CD4-positive, alpha-beta T cell treated with Interleukin-10 for 1 hour (primary cell): ENCODE results near the gene FAM216A.
"Not testable (repeated sequence)": the region's sequence is repeated elsewhere in the genome, so short reads cannot be mapped to it uniquely, and the experiment has no call there.

ENCODE experiments used
- DNase-seq: peaks from one replicate; pipeline ENCODE4 v3.0.0-alpha.2; 2020

Gene FAM216A

DNA sequence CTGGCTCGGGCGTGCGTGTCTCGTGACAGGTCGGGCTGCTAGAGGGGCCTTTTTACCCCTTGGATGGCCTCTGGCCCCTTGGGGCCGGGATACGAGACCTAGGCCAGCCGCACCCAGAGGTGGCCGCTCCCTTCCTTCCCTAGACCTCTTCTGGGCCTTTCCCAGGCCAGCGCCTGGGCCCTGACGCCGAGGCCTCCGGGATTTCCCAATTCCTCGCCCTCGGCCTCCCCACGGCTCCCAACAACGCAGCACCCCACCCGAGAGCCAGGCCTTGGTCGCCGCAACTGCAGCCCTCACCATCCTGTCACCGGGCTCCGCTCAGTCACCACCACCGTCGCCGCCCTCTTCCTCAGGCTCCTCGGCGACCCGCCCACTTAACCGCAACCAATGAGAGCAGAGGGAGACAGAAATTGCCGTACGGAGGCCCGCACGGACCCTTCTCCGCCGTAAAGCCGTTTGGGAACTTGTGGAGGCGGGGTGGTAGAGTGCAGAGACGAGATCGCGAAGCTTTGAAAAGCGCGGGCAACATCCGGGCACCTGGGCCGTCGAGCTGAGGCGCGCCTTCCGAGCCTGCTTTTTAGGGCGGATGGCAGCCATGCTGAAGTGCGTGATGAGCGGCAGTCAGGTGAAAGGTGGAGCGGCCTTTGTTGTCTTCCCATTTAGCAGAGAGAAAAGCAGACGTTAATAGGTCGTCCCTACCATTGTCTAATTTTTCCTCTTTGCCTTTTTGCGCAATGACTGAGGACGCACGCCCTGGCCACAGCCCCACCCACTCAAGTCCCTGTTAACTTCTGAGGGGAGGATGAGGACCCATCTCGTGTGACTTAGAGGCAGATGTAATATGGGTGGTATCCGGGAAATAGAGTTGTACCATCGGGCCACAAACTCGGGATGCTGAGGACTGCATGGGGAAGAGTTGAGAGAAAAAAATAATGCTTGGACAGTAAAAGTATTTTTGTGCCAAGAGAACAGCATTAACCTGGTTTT, 33.4 kb downstream of the FAM216A start, which contains the start of the genes RAD9B and VPS29:
Gene RAD9B, plus strand, starts transcription at position 580 of the 987 bp plus-strand sequence. Its CDS starts 7 bp downstream, at position 587.
Gene VPS29, minus strand, starts transcription at position 360 of the 987 bp plus-strand sequence. Its CDS starts 60 bp downstream, at position 300.
- DNase-seq: peak; percentile 99

DNA sequence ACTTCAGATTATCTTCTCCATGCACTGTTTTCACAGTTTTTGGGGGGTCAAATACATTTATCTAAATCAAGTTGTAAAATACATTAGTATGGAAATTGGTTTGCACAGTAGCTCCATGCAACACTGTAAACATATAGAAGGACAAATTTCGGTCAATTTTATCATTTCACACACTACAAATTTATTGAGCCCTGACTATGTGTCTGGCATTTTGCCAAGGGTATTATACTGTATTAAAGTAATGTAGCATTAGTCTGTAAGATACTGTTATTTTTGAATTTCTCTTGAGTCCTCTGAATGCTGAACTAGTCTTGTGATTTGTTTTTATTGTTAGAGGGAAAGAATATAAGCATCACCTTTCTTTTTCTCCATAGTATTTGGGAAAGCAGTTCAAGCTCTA, 34.8 kb downstream of the FAM216A start:
- DNase-seq: no peak

DNA sequence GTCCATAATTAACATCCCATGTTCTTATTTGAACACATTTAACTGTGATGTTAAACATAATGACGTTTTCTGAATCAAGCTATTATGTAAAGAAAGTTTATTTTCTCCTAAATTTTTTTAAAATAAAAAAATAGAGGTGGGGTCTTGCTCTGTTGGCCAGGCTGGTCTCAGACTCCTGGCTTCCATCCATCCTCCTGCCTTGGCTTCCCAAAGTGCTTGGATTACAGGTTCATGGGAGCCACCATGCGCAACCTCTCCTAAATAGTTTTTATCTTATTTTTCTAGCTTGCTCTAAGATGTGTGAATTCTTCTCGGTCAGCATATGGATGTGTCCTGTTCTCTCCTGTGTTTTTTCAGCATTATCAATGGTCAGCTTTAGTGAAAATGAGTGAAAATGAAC, 36.7 kb downstream of the FAM216A start:
- no peak for DNase-seq

DNA sequence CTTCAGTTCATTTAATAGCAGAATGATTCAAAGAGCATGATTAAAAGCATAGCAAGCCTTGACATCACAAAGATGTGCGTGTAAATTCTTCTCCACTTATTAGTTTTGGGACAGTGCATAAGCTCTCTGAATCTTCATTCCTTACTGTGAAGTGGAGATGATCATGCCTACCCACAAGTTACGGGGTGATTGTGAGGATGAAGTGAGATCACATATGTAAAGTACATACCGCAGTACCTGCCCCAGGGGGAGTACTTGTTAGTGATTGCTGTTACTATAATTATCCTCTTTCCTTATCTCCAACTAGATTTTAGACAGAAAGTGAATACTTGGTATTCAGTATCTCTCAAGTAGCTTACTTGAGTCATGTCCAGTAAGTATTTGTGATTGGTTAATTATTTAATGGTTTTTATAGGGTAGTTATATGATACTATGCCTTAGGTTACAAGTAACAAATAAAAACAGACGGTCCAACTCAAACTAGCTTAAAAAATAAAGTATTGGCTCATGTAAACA, 39.5 kb downstream of the FAM216A start:
- DNase-seq: no peak

DNA sequence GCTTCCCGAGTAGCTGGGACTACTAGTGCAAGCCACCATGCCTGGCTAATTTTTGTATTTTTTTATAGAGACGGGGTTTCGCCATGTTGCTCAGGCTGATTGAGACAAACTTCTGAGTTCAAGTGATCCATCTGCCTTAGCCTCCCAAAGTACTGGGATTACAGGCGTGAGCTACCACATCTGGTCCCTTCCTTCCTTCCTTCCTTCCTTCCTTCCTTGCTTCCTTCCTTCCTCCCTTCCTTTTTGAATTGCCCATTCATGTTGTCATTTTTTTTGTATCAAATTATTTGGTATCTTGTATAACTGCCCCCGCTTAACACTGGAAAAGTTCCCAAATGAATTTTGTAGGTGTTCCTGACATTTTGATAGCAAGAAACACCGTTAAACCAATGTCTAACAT, 45.2 kb downstream of the FAM216A start:
- no peak for DNase-seq

DNA sequence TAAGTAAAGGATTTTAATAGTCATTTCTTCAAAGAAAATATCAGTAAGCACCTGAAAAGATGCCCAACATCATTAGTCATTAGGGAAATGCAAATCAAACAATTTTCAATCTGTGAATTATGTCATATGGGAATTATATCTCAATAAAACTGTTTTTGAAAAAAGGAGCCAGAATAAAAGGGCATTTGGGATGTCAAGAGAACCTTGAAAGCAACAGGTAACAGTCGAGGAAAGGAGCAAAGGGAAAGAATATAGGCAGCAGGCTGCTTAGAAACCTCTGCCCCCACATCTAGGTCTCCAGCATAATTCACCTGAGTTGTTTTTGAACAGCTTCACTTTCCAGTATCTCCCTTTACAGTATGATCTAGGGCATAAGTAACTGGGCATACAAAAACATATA, 45.7 kb downstream of the FAM216A start:
- DNase-seq: no peak

DNA sequence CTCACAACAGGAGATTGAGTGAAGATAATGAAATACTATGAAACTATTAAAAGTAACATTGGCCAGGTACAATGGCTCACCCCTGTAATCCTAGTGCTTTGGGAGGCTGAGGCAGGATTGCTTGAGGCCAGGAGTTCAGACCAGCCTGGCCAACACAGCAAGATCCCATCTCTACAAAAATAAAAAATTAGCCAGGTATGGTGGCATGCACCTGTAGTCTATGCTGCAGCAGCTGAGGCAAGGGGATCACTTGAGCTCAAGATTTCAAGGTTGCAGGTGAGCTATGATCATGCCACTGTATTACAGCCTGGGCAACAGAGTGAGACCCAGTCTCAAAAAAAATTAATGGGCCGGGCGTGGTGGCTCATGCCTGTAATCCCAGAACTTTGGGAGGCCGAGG, 48.4 kb downstream of the FAM216A start:
- DNase-seq: no peak

DNA sequence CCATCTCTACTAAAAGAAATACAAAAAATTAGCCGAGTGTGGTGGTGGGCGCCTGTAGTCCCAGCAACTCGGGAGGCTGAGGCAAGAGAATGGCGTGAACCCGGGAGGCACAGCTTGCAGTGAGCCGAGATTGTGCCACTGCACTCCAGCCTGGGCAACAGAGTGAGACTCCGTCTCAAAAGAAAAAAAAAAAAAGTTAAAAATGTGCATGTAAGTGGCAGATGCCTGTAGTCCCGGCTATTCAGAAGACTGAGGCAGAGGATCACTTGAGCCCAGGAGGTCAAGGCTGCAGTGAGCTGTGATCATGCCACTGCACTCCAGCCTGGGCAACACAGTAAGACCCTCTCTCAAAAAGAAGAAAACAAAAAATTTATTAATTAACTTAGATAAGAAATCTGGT, 49.4 kb downstream of the FAM216A start:
- DNase-seq: not testable (repeated sequence)

DNA sequence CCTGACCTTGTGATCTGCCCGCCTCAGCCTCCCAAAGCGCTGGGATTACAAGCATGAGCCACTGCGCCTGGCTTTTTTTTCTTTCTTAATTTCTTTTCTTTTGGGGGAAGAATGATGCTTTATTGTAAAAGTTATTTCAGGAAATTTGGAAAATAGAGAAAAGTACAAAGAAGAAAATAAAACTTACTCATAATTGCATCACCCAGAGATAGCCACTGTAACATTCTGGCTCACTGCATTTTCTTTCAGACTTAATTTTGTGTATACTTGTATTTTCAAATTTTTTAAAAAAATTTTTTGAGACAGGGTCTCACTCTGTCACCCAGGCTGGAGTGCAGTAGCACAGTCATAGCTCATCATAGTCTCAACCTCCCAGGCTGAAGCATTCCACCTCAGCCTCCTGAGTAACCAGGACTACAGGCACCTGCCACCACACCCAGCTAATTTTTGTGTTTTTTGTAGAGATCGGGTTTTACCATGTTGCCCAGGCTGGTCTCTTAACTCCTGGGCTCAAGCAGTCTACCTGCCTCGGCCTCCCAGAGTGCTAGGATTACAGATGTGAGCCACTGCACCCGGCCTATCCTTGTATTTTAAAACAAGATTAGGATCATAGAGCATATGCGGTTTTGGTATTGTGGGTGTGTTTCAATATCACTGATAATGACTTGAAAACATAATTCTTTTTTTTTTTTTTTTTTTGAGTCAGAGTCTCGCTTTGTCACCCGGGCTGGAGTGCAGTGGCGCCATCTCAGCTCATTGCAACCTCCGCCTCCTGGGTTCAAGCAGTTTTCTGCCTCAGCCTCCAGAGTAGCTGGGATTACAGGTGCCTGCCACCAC, 52.4 kb downstream of the FAM216A start:
- DNase-seq: not testable (repeated sequence)

DNA sequence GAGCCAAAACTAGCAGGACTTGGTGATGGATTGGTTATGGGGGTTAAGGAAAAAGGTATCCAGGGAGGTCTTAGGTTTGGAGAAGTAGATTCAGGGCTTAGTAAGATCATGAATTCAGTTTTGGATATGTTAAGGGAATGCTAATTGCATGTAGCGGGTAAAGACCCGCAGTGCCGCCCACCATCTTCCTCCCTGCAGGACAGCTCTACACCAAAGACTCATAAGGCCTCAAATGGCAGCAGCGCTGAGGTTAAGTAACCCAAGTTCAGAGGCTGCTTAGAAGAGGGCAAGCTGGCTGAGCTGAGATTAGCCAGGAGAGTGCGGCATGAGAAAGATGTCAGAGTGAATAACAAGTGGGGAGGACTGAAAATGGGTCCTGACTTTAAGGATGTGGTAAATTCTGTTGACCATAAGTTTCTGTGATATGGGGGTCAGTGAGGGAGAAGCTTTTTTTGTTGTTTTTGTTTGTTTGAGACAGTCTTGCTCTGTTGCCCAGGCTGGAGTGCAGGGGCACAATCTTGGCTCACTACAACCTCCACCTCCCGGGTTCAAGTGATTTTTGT, 59.7 kb downstream of the FAM216A start:
- DNase-seq: no peak

DNA sequence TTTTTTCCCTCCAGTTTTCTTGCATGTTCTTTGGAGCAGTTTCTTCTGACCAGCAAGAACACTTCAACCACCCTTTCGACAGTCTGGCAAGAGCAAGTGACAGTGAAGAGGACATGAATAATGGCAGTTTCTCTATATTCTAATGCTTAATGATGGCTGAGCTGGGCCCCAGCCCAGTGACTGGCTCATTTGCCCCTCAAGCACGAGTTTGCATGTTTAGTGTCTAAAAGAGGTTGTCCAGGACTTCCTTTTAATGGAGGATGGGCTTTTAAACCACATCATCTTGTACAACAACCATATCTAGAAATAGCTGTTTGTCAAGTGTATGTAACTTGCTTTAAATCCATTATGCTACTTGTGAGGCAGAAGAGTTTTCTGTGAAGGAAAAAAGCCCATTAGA, 61.9 kb downstream of the FAM216A start:
- DNase-seq: no peak

DNA sequence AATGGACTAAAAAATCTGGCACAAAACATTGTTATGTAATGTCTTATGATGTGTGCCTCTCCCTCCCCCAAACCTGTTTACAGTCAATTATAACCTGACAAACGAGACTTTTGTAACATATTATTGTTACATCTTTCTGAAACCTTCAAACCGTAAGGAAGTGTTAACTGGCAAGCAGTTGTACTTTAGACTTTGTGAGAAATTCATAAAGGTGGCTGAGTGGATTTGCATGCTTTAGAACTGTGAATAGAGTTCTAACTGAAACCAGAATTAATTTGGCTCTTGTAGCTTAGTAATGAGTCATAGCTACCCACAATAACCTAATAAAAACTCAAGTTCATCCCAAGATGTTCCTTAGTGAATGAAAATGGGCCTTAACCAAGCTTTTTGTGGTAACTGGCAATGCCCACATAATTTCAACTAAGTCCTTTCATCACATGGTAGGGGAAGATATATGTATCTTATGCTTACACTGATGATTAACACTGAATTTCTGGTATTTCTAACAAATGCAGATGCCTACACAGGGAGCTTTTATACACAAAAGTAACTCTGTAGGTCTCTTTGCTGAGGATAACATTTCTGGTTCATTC, 63.2 kb downstream of the FAM216A start:
- DNase-seq: no peak

DNA sequence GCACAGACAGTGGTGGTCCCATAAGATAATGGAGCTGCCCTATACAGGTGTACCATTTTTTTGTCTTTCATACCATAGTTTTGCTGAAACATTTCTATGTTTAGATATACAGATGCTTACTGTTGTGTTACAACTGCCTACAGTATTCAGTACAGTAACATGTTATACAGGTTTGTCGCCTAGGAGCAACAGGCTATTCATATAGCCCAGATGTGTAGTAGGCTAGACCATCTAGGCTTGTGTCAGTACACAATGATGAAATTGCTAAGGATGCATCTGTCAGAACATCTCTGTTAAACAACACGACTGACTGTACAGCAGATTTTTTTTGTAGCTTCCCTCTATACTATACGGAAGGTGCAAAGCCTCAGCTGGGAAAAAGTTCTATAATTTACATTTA, 64.0 kb downstream of the FAM216A start:
- DNase-seq: no peak

DNA sequence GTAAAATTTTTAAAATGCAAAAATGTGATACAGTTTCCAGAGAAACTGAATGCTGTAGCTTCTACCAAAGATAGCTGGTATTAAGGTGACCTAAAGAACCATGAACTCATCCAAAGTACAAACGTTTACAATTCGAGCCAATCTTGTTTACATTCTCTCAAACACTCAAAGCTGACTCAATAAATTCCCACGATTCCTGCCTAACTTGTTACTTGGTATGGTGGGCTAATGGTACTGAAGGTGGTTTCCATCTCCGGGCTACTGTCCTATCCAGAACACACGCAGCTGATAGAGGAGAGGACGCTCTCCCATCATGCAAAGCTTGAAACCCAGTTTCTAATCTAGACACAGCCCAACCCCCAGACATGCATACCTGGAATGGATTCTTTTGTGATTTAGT, 65.0 kb downstream of the FAM216A start:
- DNase-seq: no peak

DNA sequence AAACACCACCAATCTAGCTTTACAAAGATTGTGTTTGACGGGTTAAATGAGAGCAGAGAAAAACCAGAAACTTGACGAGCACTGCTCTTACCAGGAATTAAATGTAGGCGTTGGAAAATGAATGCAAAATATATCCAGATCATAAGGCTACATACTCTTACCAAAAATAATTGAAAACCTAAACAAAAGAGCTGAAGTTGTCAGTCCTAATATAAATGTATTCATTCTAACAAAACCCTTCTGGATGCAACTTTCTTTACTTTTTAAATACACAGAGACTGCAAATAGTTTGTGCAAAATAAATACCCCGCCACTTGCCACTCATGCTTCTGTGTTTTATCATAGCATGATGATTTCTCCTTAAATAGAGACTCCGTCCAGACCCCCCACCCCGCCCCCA, 66.2 kb downstream of the FAM216A start:
- no peak for DNase-seq

DNA sequence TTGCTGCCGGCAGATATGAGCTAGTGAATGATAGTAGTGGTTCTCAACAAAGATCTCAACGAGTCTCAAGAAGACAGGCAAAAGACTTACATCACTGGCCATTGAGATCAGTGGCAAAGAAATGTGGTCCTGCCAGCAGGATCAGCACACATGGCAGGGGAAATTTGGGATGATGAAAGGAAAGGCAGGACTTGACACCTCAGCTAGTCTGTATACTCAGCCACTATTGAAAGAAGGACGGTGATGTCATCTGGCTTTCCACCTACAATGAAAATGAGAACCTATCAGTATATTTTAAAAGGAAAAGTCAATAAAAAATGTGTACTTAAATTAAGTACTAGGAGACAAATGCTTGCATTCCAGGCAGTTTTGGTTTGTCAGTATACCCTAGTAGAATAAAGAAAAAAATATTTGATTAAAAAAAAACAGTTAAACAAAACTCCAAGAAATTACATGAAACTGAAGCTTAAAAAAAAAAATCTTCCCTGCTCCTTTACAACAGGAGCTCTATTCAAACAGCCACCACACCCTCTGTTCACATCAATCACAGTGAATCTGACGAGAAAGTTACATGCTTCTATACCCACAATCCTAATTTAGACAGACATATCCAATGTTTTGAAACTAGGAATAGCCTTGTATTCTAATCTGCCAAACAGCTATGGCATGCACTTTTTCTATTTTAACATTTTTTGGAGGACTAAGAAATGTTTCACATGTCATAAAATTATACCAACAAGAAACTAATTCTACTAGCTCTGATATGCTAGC, 68.4 kb downstream of the FAM216A start:
- DNase-seq: no peak

DNA sequence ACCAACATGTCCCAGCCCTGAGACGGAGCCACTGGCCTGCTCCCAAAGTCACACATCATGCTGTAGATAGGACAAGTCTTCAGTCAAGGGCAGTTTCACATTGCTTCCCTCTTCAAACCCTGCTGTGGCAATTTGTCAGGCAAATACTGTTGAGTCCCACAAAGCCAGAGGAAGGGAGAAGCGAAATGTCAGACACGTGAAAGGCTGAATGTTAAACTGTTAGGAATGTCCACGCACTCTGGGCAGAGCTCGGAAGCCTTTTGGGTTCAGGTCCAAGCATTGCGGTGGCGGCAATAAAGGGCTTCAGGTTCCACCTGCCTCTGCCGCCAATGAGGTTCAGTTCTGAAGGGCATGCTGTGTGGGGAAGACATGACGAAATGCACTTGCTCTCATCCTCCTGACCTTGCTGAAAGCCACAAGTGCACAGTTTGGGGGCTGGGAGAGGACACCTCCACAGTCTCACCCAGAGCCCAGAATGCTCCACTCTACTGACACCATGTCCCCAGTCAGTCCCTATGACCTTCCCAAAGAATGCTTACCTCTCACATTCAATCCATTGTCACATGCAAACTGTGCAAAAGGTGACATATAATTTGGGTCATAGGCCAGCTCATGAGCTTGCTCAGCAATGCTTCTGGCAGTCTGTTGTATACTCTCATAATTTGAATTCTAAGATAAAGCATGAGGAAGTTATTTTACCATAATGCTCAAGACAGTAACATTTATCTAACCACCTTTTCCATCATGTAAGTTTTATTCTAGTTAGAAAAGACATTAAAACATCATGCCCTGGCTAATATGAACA, 69.2 kb downstream of the FAM216A start:
- DNase-seq: no peak

DNA sequence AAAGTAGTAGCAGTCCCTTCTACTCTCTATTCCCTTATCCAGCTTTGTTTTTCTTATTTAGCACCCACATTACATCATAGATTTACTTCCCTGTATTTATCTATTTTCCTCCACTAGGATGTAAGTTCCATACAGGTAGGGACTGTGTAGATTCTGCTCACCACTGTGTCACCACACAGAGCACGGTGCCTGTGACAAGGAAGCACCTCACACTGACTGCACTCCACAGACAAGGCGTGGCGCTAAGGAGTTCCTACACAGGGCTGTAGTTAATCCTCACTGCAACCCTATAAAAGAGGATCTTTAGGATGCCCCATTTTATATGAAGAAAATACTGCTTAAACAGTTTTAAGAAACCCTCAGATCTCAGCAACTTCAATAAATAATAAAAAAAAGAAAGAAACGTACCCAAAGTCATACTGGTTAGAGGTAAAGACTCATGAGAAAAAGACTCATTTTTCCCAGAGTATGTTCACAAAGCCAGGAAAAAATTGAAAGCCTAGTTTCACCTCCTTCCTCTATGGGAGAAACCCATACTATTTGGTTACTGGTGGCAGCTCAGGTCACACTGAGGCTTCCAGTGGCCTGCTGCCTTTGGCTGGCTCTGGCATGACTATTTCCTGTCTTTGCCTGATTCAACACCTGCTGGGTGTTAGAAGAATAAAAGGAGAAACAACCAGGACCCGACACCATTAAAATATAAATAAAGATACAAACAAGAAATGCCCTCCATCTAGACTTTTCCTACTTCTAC, 70.4 kb downstream of the FAM216A start:
- DNase-seq: no peak
